H7 (cell line): ENCODE data around the gene MPP4. TPM values are rescaled to one million over a fixed set of nuclear protein-coding genes. Genes with fewer than 3 reads are reported as not detected.

Experiments used
- DNase-seq: peaks from one replicate; pipeline ENCODE4 v3.0.0; 2012
- H3K27me3 ChIP-seq: 2 replicates; pipeline ENCODE4 v1.6.0; 2011; ENCODE audit warnings: mild to moderate bottlenecking, low read length; ENCODE audit not compliant: control insufficient read depth, insufficient read depth
- H3K36me3 ChIP-seq: replicated peaks from 2 replicates; pipeline ENCODE4 v1.5.1; 2011; ENCODE audit warnings: low read length; ENCODE audit not compliant: control insufficient read depth, insufficient read depth
- H3K4me3 ChIP-seq: 2 replicates; pipeline ENCODE4 v1.5.1; 2011; ENCODE audit warnings: low read depth, mild to moderate bottlenecking, control low read depth, low read length, moderate library complexity; ENCODE audit not compliant: insufficient read depth
- total RNA-seq: library from RNA; depleted of rRNA; stranded (reverse); fragments of >200 nt; shearing (Covaris generic); gene quantifications from 2 replicates; pipeline ENCODE4 v1.2.3, GENCODE V29; 2014; rRNA removed

MPP4 gene
- total RNA-seq, 1 experiment from 2014 or later = not detected

GRCh38 chr2:201631041-201631440 is 67.4 kb downstream of the MPP4 start:
- Histone ChIP-seq H3K27me3 (no peaks in the 10 kb centered on the region), H3K36me3 (peaks cover 14% of the 10 kb centered on the region), H3K4me3 (no peak overlapping the region)
- DNase-seq = no peak

- no peak for DNase-seq
- Histone ChIP-seq H3K4me3 (no peak overlapping the region), H3K36me3 (peaks cover 17% of the 10 kb centered on the region), H3K27me3 (no peaks in the 10 kb centered on the region)
These were observed 67.9 kb downstream of the MPP4 start for GRCh38 chr2:201630577-201630976.

- peaks cover 15% of the 10 kb centered on the region for H3K36me3 ChIP-seq
- no peaks in the 10 kb centered on the region for H3K27me3 ChIP-seq
- no peak for DNase-seq
- H3K4me3 ChIP-seq = no peak overlapping the region
These were observed 69.9 kb downstream of the MPP4 start for GRCh38 chr2:201628545-201628944.

DNA sequence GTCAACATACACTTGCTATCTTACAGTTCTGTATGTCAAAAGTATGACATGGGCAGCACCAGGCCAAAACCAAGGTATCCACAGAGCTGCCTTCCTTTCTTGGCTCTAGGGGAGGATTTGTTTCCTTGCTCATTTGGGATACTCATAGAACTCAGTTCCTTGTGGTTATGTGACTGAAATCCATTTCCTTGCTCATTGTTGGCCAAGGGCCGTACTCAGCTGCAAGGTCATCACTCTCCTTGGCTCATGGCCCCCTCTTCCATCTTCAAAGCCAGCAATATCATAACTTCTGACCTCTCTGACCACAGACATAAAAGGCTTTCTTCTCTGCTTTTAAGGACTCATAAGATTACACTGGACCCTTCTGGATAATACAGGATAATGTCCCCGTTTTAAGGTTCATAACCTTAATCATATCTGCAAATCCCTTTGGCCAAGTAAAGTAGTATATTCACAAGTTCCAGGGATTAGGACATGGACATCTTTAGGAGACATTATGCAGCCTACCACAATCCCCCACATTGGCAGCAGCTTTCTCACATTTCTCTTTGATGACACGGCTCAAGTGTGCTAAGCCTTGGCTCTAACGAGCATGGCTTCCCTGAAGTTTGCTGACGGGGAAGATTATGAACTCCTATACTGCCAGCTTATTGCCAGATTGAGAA is 76.0 kb downstream of the MPP4 start:
- no peaks in the 10 kb centered on the region for H3K27me3 ChIP-seq
- H3K36me3 ChIP-seq = peaks cover 7% of the 10 kb centered on the region
- no peak for DNase-seq
- no peak overlapping the region for H3K4me3 ChIP-seq

- no peak overlapping the region for H3K4me3 ChIP-seq
- H3K36me3 ChIP-seq = peaks cover 7% of the 10 kb centered on the region
- H3K27me3 ChIP-seq = no peaks in the 10 kb centered on the region
- DNase-seq = no peak
These were observed 77.0 kb downstream of the MPP4 start for GRCh38 chr2:201621293-201621999.

- no peaks in the 10 kb centered on the region for H3K27me3 ChIP-seq
- H3K4me3 ChIP-seq = no peak overlapping the region
These were observed 79.4 kb downstream of the MPP4 start for GRCh38 chr2:201618744-201619662.

DNA sequence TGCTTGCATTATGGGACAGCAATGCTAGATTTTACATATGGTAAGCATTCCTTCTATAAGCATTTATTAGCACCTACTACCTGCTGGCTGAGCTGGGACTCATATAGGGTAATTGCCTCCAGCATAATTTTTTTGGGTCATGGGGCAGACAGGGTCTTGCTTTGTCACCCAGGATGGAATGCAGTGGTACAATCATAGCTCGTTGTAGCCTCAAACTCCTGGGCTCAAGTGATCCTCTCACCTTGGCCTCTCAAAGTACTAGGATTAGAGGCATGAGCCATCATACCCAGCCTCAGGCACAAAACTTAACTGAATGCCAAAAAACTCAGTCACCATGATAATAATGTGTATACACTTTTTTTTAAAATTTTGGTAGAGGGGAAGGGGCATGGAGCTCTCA is 90.4 kb downstream of the MPP4 start:
- no peak for DNase-seq
- no peaks in the 10 kb centered on the region for H3K36me3 ChIP-seq
- H3K27me3 ChIP-seq = no peaks in the 10 kb centered on the region
- H3K4me3 ChIP-seq = no peak overlapping the region

More at GRCh38 chr2:201618744-201619662, 79.4 kb downstream of the MPP4 start:
- peaks cover 2% of the 10 kb centered on the region; the same call in 1 of the 2 replicates for H3K36me3 ChIP-seq
- DNase-seq = peak; percentile 39

DNA sequence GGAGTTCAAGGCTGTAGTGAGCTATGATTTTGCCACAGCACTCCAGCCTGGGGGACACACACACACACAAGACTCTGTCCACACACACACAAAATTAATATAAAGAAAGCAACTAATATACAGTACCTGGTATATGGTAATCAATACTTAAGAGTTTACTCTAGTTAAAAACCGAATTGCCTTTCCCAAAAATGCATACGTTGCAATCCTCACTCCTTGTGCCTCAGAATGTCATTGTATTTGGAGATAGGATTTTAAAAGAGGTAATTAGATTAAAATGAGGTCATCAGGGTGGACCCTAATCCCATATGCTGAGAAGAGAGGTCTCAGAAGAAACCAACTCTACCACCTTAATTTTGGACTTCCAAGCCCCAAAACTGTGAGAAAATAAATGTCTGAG is 90.9 kb downstream of the MPP4 start:
- no peaks in the 10 kb centered on the region for H3K27me3 ChIP-seq
- no peak for DNase-seq
- H3K4me3 ChIP-seq = no peak overlapping the region
- H3K36me3 ChIP-seq = no peaks in the 10 kb centered on the region

DNA sequence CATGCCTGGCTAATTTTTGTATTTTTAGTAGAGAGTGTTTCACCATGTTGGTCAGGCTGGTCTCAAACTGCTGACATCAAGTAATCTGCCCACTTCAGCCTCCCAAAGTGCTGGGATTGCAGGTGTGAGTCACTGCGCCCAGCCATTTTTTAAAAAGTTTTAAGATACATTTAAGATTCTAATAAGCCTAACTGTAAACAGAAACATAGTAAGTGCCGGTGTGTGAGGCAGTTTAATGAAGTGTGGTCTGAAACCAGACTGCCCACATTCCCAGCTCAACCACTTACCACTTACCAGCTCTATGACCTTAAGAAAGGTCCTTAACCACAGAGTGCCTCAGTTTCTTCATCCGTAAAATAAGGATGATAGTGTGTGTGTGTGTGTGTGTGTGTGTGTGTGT is 97.5 kb downstream of the MPP4 start:
- H3K4me3 ChIP-seq = no peak overlapping the region
- DNase-seq = no peak
- no peaks in the 10 kb centered on the region for H3K27me3 ChIP-seq
- H3K36me3 ChIP-seq = no peaks in the 10 kb centered on the region

- Histone ChIP-seq H3K4me3 (no peak overlapping the region), H3K27me3 (no peaks in the 10 kb centered on the region), H3K36me3 (no peaks in the 10 kb centered on the region)
- no peak for DNase-seq
These were observed 101.0 kb downstream of the MPP4 start for GRCh38 chr2:201597397-201597796.

Other genes with a start within 250 kb of the MPP4 start
- 9.0 and 11.4 TPM in 2 replicates for gene TRAK2, start 247.2 kb downstream of the MPP4 start, total RNA-seq
- 45.9 and 49.1 TPM in 2 replicates for gene STRADB, start 246.9 kb downstream of the MPP4 start, total RNA-seq
- gene TMEM237, start 55.1 kb downstream of the MPP4 start, total RNA-seq = 29.0 and 32.5 TPM in 2 replicates
- 23.6 and 23.9 TPM in 2 replicates for gene ALS2, start 82.3 kb upstream of the MPP4 start, total RNA-seq
- not detected in 2 replicates for gene CDK15, start 107.9 kb upstream of the MPP4 start, total RNA-seq